A549 (cell line): ENCODE measurements around the gene OR51E1. TPM values are rescaled to one million over a fixed set of nuclear protein-coding genes. Genes with fewer than 3 reads are reported as not detected.

Experiments used
- ATAC-seq, 2 experiments: fragments of 200-7000 bp in 1 of 2; fragments of >200 bp in 1 of 2; cut with Nextera tagmentation in 1 of 2; cut with Tn5 transposase in 1 of 2; 3 replicates each; pipeline versions ENCODE4 v1.8.0 to v1.9.1; 2018 to 2020; ENCODE audit warnings: mild to moderate bottlenecking in 1 of 2, moderate library complexity in 1 of 2
- CTCF ChIA-PET: fragments of 300-600 bp; sonication (Branson Sonifier 250); formaldehyde crosslinking; extraction: SDS; loops from one replicate; lab custom pipeline; 2021; ENCODE audit warnings: antibody characterized with exemption, inconsistent platforms; lab: Yijun Ruan, JAX
- POLR2A ChIA-PET: fragments of 350-600 bp; formaldehyde crosslinking; extraction: SDS; loops from one replicate; lab custom pipeline; 2021; ENCODE audit warnings: antibody characterized with exemption, inconsistent platforms; lab: Yijun Ruan, JAX
- DNase-seq, 2 experiments: peaks; one replicate each; pipeline versions ENCODE4 v3.0.0 to v3.0.0-alpha.2; 2011 to 2016; ENCODE audit warnings: low read depth in 1 of 2, low spot score in 1 of 2
- FAIRE-seq: peaks from 2 replicates; lab custom pipeline; 2011; peaks lifted over from hg19 to GRCh38; lab: Jason Lieb, UNC
- H3K27ac ChIP-seq, 2 experiments: fragments of >200 bp; sonication (Bioruptor Twin); formaldehyde crosslinking; 3 replicates each; pipeline ENCODE4 v1.5.1; 2016 to 2017
- H3K4me1 ChIP-seq: fragments of >200 bp; sonication (Bioruptor Twin); formaldehyde crosslinking; 3 replicates; pipeline ENCODE4 v1.6.1; 2016
- H3K4me2 ChIP-seq: fragments of >200 bp; sonication (Bioruptor Twin); formaldehyde crosslinking; 3 replicates; pipeline ENCODE4 v1.6.1; 2016
- H3K4me3 ChIP-seq: fragments of >200 bp; sonication (Bioruptor Twin); formaldehyde crosslinking; 3 replicates; pipeline ENCODE4 v1.5.1; 2016
- H3K9me3 ChIP-seq: fragments of >200 bp; sonication (Bioruptor Twin); formaldehyde crosslinking; 3 replicates; pipeline ENCODE4 v1.6.1; 2016
- BHLHE40 ChIP-seq: IDR thresholded peaks from 2 replicates; pipeline ENCODE4 v1.6.1; 2012; ENCODE audit warnings: low read depth, low read length, inconsistent platforms
- CBX2 ChIP-seq: fragments of 200-600 bp; sonication (generic); IDR thresholded peaks from 2 replicates; pipeline ENCODE4 v1.6.1; 2016; ENCODE audit warnings: low read depth, mild to moderate bottlenecking, borderline replicate concordance
- CBX8 ChIP-seq: fragments of 200-600 bp; sonication (generic); IDR thresholded peaks from 2 replicates; pipeline ENCODE4 v1.6.1; 2016
- EHF ChIP-seq: fragments of 250-450 bp; sonication (Bioruptor Pico); IDR thresholded peaks from 2 replicates; pipeline ENCODE4 v1.5.0; 2020; ENCODE audit warnings: mild to moderate bottlenecking
- ESRRA ChIP-seq: fragments of 150-350 bp; IDR thresholded peaks from 2 replicates; pipeline ENCODE4 v1.6.1; 2014; ENCODE audit warnings: mild to moderate bottlenecking, low read length, borderline replicate concordance
- FOSB ChIP-seq: fragments of 250-450 bp; sonication (Bioruptor Pico); IDR thresholded peaks from 2 replicates; pipeline ENCODE4 v1.5.0; 2020; ENCODE audit warnings: mild to moderate bottlenecking, moderate library complexity
- GATA3 ChIP-seq: IDR thresholded peaks from 2 replicates; pipeline ENCODE4 v1.6.1; 2012; ENCODE audit warnings: borderline replicate concordance
- HDAC2 ChIP-seq: fragments of 200-600 bp; sonication (generic); IDR thresholded peaks from 2 replicates; pipeline ENCODE4 v1.6.1; 2016
- HOXA7 ChIP-seq: fragments of 250-450 bp; sonication (Bioruptor Pico); IDR thresholded peaks from 2 replicates; pipeline ENCODE4 v1.5.0; 2020; ENCODE audit warnings: mild to moderate bottlenecking, moderate library complexity
- HOXB13 ChIP-seq: fragments of 250-450 bp; sonication (Bioruptor Pico); IDR thresholded peaks from 2 replicates; pipeline ENCODE4 v1.5.0; 2020; ENCODE audit warnings: low read depth, mild to moderate bottlenecking, moderate library complexity
- JUN ChIP-seq, 2 experiments: fragments of >200 bp; sonication (Bioruptor Twin); formaldehyde crosslinking; IDR thresholded peaks; 2 replicates in 1 of 2; 3 replicates in 1 of 2; pipeline ENCODE4 v1.6.1; 2016 to 2017
- JUNB ChIP-seq: fragments of >200 bp; sonication (Bioruptor Twin); formaldehyde crosslinking; IDR thresholded peaks from 2 replicates; pipeline ENCODE4 v1.6.1; 2016
- KDM5A ChIP-seq: fragments of 200-600 bp; sonication (generic); IDR thresholded peaks from 2 replicates; pipeline ENCODE4 v1.6.1; 2016; ENCODE audit warnings: antibody characterized with exemption, mild to moderate bottlenecking
- MAFK ChIP-seq: fragments of 450-650 bp; IDR thresholded peaks from 2 replicates; pipeline ENCODE4 v1.6.1; 2014; ENCODE audit not compliant: partially characterized antibody
- MAZ ChIP-seq: fragments of 150-350 bp; IDR thresholded peaks from 2 replicates; pipeline ENCODE4 v1.6.1; 2014; ENCODE audit warnings: antibody characterized with exemption, low read depth, low read length, borderline replicate concordance
- NFE2L2 ChIP-seq: fragments of 150-350 bp; conservative IDR thresholded peaks from 2 replicates; pipeline ENCODE4 v1.6.1; 2014; ENCODE audit warnings: low read length
- NR3C1 ChIP-seq: fragments of >200 bp; sonication (Bioruptor Twin); formaldehyde crosslinking; IDR thresholded peaks from 3 replicates; pipeline ENCODE4 v1.6.1; 2017
- PHF8 ChIP-seq: fragments of 200-600 bp; sonication (generic); IDR thresholded peaks from 2 replicates; pipeline ENCODE4 v1.6.1; 2016; ENCODE audit warnings: low read depth, mild to moderate bottlenecking, antibody characterized with exemption, moderate library complexity, borderline replicate concordance
- POLR2A ChIP-seq: IDR thresholded peaks from 2 replicates; pipeline ENCODE4 v1.6.1; 2012; ENCODE audit warnings: mild to moderate bottlenecking, low read length
- POLR2AphosphoS2 ChIP-seq: conservative IDR thresholded peaks from 2 replicates; pipeline ENCODE4 v1.6.1; 2012; ENCODE audit warnings: low read length, improper control_type of control experiment, inconsistent platforms
- RAD21 ChIP-seq, 2 experiments: fragments of >200 bp in 1 of 2; sonication (Bioruptor Twin) in 1 of 2; formaldehyde crosslinking in 1 of 2; IDR thresholded peaks in 1 of 2; conservative IDR thresholded peaks in 1 of 2; 2 replicates in 1 of 2; 3 replicates in 1 of 2; pipeline ENCODE4 v1.6.1; 2012 to 2018; ENCODE audit warnings: inconsistent platforms in 1 of 2
- SMC3 ChIP-seq: fragments of >200 bp; sonication (Bioruptor Twin); formaldehyde crosslinking; IDR thresholded peaks from 3 replicates; pipeline ENCODE4 v1.6.1; 2018; ENCODE audit warnings: inconsistent platforms
- SREBF2 ChIP-seq: fragments of 450-650 bp; IDR thresholded peaks from 2 replicates; pipeline ENCODE4 v1.6.1; 2014; ENCODE audit warnings: mild to moderate bottlenecking, moderate library complexity
- WGBS: methylation state at CpG from one replicate; pipeline ENCODE4 v1.1.6; 2017; ENCODE audit errors: missing lambda C conversion rate; 5-methylcytosine and 5-hydroxymethylcytosine counted together
- polyA plus RNA-seq, 4 experiments: library from polyadenylated mRNA; depleted of rRNA in 3 of 4; stranded (reverse); fragments of >200 nt; fragmentation: RNase III in 1 of 4; extraction: RNeasy Plus Mini Kit Qiagen cat#74134 plus additional on column Dnase treatment in 1 of 4; gene quantifications; 2 replicates in 3 of 4; 3 replicates in 1 of 4; pipeline ENCODE4 v1.2.3, GENCODE V29; 2011 to 2017
- TF ChIP-seq, protein P1 (sequence below): IDR thresholded peaks from 2 replicates; pipeline ENCODE4 v1.6.1; 2012
- TF ChIP-seq, protein P2 (sequence below): IDR thresholded peaks from 2 replicates; pipeline ENCODE4 v1.6.1; 2012; ENCODE audit warnings: low read depth, borderline replicate concordance

Gene OR51E1
- polyA plus RNA-seq, 2 of the 4 experiments (the other 2 are of a cell fraction): not detected

DNA sequence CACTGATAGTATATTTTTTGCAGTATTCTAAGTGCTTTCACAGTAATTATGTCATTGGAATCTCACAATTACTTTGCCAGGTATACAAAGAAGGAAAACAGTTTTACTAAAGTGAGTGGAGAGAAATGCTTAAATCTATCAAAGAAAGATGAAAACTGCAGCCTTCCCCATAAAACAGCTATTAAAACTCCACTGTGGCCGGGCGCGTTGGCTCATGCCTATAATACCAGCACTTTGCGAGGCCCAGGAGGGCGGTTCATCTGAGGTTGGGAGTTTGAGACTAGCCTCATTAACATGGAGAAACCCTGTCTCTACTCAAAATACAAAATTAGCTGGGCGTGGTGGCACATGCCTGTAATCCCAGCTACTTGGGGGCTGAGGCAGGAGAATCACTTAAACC lies 19.1 kb downstream of the OR51E1 start:
- ATAC-seq (no peak), DNase-seq (no peak)
- H3K4me1 ChIP-seq: no peaks in the 10 kb centered on the region
- TF ChIP-seq, protein P1, sequence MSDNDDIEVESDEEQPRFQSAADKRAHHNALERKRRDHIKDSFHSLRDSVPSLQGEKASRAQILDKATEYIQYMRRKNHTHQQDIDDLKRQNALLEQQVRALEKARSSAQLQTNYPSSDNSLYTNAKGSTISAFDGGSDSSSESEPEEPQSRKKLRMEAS: no peak
- no peak for TF ChIP-seq POLR2A
- TF ChIP-seq CBX8: no peak
- no peak for TF ChIP-seq BHLHE40
- TF ChIP-seq POLR2AphosphoS2: no peak
- no peak for TF ChIP-seq SREBF2
- no peak for TF ChIP-seq HOXA7 (CRISPR knock-in tag)
- TF ChIP-seq, all 56 proteins: peak for 0
- WGBS: 55% methylated on average over 6 of the region's 6 CpGs
- H3K4me2 ChIP-seq: no peak overlapping the region
- ChIA-PET CTCF (interaction anchor here (1.1 kb wide), 1 partner anchor 25 kb away, joined by 4 read pairs; no protein-coding TSS in a partner anchor), POLR2A (no interaction called here)
- no peaks in the 10 kb centered on the region; the same call in 2 of the 3 replicates for H3K9me3 ChIP-seq
- no peak overlapping the region for H3K4me3 ChIP-seq
- FAIRE-seq: no peak
- H3K27ac ChIP-seq: no peak overlapping the region

DNA sequence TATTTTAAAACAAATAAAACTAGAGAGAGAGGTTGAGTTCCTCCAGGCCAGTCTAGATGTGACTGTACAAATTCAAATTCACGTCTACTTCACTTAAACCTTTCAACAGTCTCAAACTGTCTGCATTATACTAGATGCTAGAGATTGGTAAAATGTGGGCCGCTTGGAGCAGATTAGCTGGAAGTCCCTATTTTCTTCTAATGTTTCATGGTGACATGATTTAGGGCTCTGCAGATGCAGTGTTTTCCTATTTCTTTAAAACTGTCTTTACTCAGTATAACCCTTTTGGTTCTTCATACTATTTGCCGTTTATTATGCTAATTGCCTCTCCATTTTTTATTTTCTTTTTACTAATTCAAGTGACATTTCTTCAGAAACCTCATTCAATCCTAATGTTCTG lies 20.4 kb downstream of the OR51E1 start:
- H3K27ac ChIP-seq: no peak overlapping the region
- WGBS: 21% methylated on average over 3 of the region's 3 CpGs
- H3K4me3 ChIP-seq: no peak overlapping the region
- POLR2A ChIA-PET: no interaction called here
- TF ChIP-seq POLR2A (no peak), NFE2L2 (no peak), RAD21 (conservative IDR thresholded peaks at IDR 0.05 in 1 of 2, IDR thresholded peaks at IDR 0.05 in 1 of 2) (no peak), BHLHE40 (no peak), CBX2 (no peak), EHF (no peak), MAZ (no peak), GATA3 (no peak), JUN (IDR thresholded peaks at IDR 0.05) (no peak), MAFK (no peak), HOXB13 (CRISPR knock-in tag) (no peak)
- TF ChIP-seq, protein P1: no peak
- ATAC-seq (no peak), DNase-seq (no peak), FAIRE-seq (no peak)
- no peaks in the 10 kb centered on the region for H3K4me1 ChIP-seq
- CTCF ChIA-PET: no interaction called here
- no peaks in the 10 kb centered on the region; the same call in 2 of the 3 replicates for H3K9me3 ChIP-seq
- no peak overlapping the region for H3K4me2 ChIP-seq

DNA sequence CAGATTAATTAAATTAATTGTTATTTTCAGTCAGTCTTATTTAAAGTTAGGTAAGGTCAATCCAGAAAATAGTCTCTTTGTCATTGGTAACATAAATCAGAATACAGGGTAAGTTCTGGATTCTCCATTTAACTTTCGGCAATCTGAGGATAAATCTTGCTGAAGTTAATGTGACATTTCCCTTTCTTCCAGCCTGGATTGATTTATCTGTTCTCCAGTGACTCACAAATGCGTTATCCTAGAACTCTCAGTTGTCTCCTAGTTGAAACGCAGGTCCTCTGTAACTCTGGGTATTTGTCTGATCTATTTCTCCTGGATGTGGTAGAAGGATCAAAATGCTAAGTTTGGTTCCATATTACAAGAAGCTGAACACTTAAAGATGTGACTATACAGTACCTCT lies 21.0 kb downstream of the OR51E1 start:
- POLR2A ChIA-PET: no interaction called here
- Histone ChIP-seq H3K27ac (no peak overlapping the region), H3K4me1 (no peaks in the 10 kb centered on the region), H3K9me3 (no peaks in the 10 kb centered on the region; the same call in 2 of the 3 replicates), H3K4me3 (no peak overlapping the region), H3K4me2 (no peak overlapping the region)
- TF ChIP-seq JUN (IDR thresholded peaks at IDR 0.05) (no peak), PHF8 (no peak), HOXA7 (CRISPR knock-in tag) (no peak), NR3C1 (no peak), EHF (no peak), NFE2L2 (no peak), SMC3 (no peak), CBX2 (no peak), POLR2AphosphoS2 (no peak)
- ATAC-seq (no peak), FAIRE-seq (no peak), DNase-seq (no peak)
- WGBS: 1% methylated on average over 3 of the region's 3 CpGs
- CTCF ChIA-PET: no interaction called here

DNA sequence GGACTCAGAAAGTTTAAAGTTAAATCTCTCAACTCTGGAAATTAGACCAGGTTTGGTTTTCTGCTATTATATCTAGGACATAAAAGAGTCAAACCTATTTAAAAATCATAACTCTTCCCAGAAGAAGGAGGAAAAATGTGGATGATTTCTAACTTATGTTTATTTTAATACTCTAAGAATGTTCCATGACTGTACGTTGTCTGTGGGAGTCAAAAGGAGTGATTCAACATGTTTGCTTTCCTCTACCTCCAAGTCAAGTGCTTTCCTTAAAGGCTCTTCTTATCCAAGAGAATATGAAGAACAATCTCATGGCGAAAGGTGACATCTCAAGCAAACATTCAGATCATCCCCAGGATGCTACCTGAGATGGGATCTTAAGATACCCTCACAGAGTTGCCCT lies 21.6 kb downstream of the OR51E1 start:
- H3K4me1 ChIP-seq: no peaks in the 10 kb centered on the region
- no peak overlapping the region for H3K4me2 ChIP-seq
- FAIRE-seq: no peak
- CTCF ChIA-PET: no interaction called here
- TF ChIP-seq KDM5A: no peak
- no peak for TF ChIP-seq ESRRA
- no peak for TF ChIP-seq FOSB (CRISPR knock-in tag)
- no peak for TF ChIP-seq POLR2A
- TF ChIP-seq HDAC2: no peak
- no peak for TF ChIP-seq JUNB
- TF ChIP-seq, protein P2, sequence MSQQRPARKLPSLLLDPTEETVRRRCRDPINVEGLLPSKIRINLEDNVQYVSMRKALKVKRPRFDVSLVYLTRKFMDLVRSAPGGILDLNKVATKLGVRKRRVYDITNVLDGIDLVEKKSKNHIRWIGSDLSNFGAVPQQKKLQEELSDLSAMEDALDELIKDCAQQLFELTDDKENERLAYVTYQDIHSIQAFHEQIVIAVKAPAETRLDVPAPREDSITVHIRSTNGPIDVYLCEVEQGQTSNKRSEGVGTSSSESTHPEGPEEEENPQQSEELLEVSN: no peak
- no peak for TF ChIP-seq CBX8
- no peak for TF ChIP-seq MAFK
- TF ChIP-seq, all 56 proteins: peak for 0
- Histone ChIP-seq H3K4me3 (no peak overlapping the region), H3K9me3 (no peaks in the 10 kb centered on the region; the same call in 2 of the 3 replicates), H3K27ac (no peak overlapping the region)
- WGBS: 1% methylated on average over 2 of the region's 2 CpGs
- ATAC-seq (no peak), DNase-seq (no peak)
- POLR2A ChIA-PET: no interaction called here
